ENCODE measurements around the gene THSD7A.

The THSD7A gene

DNA sequence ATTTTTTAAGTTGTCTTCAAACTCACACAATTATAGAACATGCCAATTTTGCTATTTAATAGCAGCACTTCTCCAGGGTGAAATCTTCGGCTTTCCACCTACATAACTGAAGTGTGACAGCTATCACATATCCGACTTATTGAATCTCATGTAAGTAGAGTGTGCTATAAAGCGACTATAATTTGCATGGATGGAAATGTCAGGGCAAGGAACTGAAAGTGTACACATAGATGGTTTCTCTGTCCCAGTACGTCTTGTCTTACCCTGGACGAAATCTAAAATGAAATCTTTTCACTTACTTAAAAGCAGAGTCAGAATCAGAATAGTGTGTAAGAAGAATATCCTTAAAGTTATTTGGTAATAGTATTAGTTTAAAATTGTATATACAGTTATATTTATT lies 132.3 kb downstream of the THSD7A start:
- DNase-seq, result no peak

DNA sequence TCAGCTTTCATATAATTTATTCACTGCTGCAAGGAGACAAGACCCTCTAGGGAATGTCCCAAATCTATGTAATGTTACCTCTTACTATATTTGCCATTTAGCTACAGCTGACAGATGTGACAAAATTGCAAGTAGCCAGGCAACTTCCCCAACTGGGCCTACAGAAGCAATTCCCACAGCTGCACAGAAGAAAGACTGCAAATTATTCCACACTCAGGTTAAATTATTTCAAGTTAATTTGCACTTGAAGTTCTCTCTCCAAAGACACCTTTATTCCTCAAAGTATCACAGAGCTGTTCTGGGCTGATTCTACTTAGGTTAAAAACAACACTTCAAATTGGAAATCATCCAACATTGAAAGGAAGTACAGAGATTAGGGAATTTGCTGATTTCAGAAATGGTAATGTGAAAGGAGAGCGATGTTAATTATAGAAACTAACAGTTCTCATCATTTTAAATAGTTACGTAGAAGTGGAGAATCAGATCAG lies 133.6 kb downstream of the THSD7A start:
- DNase-seq, result no peak

DNA sequence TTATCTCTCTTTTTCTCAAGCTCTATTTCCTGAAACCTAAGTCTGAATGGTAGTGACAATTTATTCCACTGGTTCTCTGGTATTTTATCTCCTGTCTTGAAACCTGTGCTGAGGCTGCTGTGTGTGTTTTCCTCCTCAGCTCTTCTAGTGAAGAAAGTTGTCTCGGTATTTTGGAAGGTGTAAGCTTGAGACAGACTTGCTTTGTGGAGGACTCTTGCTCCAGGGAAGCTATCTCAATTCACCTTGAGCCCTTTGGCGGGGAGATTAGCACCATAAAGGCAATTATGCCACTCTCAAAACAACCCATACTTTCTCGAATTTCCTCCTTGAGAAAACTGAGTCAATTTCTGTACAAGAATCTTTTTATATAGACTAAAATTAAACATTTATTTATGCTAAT lies 141.6 kb downstream of the THSD7A start:
- no peak for DNase-seq

DNA sequence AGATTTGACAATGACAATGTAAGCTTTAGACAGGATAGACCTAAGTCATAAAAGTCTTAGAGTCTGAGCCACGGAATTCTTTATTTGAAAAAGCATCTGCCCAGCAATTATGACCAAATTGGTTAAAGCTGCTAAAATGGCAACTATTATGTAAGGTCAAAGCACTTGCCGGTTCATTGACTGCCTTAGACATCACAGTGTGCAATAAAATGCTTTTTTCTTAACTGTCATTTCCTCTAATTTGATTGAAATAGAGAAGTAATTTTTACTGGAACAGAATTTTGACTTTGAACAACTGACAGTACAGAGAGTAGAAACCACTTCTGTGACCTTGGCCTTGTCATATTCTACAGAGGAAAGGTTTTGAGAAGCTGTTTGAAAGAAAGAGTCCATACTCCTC lies 142.9 kb downstream of the THSD7A start:
- no peak for DNase-seq

- no peak for DNase-seq
These were observed 150.5 kb downstream of the THSD7A start for GRCh38 chr7:11681461-11681860.

DNA sequence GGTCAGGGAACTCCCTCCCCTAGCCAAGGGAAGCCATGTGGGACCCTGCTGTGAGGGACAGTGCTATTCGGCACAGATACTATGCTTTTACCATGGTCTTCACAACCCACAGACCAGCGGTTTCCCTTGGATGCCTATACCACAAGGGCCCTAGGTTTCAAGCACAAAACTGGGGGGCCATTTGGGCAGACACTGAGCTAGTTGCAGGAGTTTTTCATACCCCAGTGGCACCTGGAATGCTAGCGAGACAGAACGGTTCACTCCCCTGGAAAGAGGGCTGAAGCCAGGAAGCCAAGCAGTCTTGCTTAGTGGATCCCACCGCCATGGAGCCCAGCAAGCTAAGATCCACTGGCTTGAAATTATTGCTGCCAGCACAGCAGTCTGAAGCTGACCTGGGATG lies 156.8 kb downstream of the THSD7A start:
- no peak for DNase-seq

GRCh38 chr7:11668727-11669126 lies 163.3 kb downstream of the THSD7A start:
- no peak for DNase-seq

DNA sequence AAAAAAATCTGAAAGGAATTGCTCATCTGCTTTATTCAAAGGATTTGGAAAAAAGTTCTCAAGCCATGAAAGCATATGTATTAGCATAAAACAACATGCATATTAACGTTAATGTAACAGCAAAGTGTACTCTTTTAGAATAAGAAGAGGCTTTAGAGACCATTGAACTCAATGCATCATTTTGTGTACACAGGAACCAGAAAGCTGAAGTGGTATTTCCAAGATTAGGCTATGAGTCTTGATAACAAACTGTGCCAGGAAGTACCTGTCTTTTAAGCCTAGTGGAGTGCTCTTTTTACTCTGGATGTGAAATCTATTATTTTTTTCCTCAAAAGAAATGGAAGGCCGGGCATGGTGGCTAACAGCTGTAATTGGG lies 164.2 kb downstream of the THSD7A start:
- no peak for DNase-seq

DNA sequence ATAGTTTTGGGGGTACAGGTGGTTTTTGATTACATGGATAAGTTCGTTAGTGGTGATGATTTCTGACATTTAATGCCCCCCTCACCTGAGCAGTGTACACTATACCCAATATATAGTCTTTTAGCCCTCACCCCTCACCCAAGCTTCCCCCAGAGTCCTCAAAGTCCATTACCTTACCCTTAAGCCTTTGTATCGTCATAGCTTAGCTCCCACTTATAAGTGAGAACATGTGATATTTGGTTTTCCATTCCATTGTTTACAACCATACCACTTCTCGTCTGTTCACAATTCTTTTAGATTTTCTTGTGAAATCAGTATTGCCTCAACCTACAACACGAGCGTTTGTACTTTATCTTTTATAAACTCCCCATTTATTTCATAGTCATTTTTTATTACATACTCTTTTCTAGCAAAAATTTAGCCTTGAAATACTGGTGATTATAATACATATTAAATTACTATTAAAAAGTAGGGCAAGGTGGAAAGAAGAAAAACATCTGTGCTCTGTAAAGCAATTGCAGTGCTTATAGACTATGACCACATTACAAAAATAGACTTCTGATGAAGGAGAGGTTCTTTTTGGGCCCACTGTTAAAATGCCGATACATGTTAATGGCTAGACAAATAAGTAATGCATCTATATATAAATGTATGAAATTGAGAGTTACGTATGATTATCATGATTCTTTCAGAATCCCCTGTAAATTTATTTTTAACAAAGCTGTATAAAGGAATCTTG lies 164.8 kb downstream of the THSD7A start:
- DNase-seq, result no peak

GRCh38 chr7:11665357-11665756 lies 166.6 kb downstream of the THSD7A start:
- peak; percentile 26 for DNase-seq

DNA sequence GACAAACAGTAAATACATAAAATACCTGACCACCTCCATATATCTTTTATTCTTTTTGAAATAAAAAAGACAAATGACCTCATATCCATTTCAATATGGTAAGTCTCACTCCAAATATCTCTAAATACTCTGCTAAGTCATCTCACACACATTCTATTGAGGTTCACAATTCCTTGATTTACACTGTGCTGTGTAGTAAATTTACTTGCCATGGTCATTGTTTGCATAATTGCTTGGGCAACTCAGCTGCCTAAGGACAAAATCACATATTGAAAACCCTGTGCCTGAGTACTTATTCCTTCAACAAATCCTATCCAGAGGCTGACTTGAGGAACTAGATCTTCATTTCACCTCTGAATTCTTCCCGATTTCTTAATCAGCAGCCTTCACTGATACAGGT lies 176.4 kb downstream of the THSD7A start:
- DNase-seq, result no peak

- no peak for DNase-seq
These were observed 176.8 kb downstream of the THSD7A start for GRCh38 chr7:11655163-11655562.

DNA sequence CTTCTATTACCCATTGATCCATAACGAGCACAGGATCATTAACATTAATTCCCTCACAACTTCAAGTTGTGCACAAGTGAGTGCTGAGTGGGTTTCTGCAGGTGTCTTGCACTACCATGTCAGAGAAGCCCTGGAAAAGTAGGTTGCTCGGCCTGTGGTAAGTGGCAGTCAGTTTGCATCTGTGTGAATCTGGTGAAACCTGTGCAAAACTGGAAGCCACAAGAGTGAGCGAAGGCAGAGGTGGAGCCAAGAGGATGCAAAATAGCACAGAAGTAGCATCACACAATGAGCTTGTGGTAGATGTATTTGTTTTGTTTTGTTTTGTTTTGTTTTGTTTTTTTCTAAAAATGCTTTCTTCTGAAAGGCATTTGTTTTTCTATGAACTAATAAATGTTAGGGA lies 181.5 kb downstream of the THSD7A start:
- DNase-seq, result no peak

- DNase-seq, result no peak
These were observed 182.0 kb downstream of the THSD7A start for GRCh38 chr7:11650030-11650429.

- DNase-seq, result no peak
These were observed 183.0 kb downstream of the THSD7A start for GRCh38 chr7:11648980-11649379.

- DNase-seq, result no peak
These were observed 183.9 kb downstream of the THSD7A start for GRCh38 chr7:11648101-11648500.

GRCh38 chr7:11642841-11643240 lies 189.2 kb downstream of the THSD7A start:
- DNase-seq, result no peak

DNA sequence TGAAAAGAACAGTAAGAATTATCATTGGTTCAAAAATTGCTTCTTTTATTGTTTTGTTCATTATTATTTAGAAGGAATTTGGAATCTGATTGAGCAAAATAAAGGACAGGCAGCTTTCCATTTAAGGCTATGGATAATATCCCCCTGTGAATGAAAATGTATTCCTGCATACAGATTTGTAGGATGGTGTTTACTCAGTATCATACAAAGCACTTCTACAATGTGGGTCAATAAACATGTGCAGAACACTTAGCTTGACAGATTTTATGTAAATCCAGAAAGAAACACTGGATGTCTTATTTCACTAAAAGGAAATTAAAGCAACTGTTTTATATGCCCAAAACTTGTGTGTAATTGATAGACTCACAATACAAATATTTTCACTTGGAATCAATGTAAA lies 189.7 kb downstream of the THSD7A start:
- no peak for DNase-seq

GRCh38 chr7:11638011-11638774 lies 193.8 kb downstream of the THSD7A start:
- no peak for DNase-seq

DNA sequence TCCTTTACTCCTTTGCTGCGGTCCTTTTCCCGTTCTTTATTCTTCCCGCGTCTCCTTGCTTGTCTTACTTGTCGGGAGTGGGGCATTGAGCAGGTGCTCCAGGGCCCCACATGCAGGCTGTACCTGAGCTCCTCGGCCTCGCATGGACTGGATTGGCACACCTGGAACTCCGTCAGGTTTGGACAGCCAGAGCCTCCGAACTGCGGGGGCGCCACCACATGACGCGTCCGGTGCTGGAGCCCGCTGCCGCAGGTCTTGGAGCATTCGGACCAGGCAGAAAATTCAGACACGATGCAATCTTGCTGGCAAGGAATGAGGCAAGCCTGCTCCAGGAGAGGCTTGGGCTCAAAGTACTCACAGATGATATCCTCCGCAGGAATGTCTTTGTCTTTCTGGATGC lies 195.7 kb downstream of the THSD7A start:
- DNase-seq, result no peak

GRCh38 chr7:11633310-11633709 lies 198.7 kb downstream of the THSD7A start:
- no peak for DNase-seq

GRCh38 chr7:11630355-11630754 lies 201.6 kb downstream of the THSD7A start:
- DNase-seq, result no peak

DNA sequence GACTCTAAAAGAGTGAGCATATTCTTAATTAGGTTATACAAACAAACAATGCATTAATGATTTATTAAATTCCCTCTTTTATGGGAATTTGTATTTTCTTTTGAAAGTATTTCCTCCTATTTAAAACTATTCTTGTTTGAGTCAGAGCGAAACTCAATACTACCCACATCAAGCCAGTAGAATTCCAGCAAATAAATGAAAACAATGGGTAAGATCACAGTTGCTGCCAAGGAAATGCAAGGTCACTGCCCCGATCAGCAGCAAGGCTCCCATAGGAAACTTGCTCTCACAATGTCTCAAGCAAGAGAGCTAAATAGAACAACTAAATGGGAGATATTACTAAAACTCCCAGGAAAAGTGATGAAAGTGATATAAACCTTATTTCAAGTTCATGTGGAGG lies 206.3 kb downstream of the THSD7A start:
- no peak for DNase-seq

DNA sequence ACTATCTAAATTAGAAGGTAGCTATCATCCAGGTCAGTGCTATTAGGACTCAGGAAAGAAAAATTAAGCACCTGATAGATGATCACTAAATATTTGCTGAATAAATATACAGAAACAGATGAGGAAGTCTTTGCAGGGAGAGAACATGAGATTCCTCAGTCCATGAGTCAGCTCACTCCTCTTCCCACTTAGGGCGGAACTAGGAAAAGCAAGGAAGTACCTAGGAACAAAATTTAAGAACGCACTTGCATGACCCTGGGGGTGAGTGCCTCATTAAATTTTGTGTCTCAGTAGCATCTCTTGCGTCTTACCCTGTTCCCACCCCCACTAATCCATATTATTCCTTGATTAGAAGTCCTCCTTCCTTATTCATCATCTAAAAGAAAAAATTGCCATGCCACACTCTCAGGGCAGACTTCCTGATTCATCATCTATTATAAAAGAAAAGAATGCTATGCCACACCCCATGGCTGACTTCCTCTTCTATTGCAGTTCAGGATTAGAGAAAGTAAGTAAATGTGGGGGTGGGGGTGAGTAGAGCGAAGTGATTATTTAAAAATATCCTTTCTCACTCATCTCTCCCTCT lies 208.8 kb downstream of the THSD7A start:
- no peak for DNase-seq

Measured in NCI-H187 (cell line).